Body of pancreas (tissue), 4 donors: ENCODE measurements around the gene VPS4B. TPM values are rescaled to one million over a fixed set of nuclear protein-coding genes. Genes with fewer than 3 reads are reported as not detected.

ENCODE experiments used
- ATAC-seq: fragments of 150-250 bp; one replicate; pipeline ENCODE4 v1.9.1; 2016
- DNase-seq, 4 donors: peaks; one replicate each; pipeline ENCODE4 v3.0.0-alpha.2; 2019
- H3K27ac ChIP-seq, 4 donors: fragments of 200-600 bp; sonication (generic); 1 replicate in 3 of 4; 2 replicates in 1 of 4; pipeline versions ENCODE4 v1.5.1 to v1.6.1; 2016 to 2019; ENCODE audit warnings: mild to moderate bottlenecking in 1 of 4, mixed read lengths in 1 of 4, moderate library complexity in 1 of 4
- H3K27me3 ChIP-seq, 2 donors: fragments of 200-600 bp; sonication (generic); one replicate each; pipeline ENCODE4 v1.6.0; 2016; ENCODE audit warnings: mild to moderate bottlenecking in 1 of 2
- H3K36me3 ChIP-seq, 2 donors: fragments of 200-600 bp; sonication (generic); replicated peaks in 1 of 2; 2 replicates each; pipeline ENCODE4 v1.5.1; 2016; ENCODE audit warnings: low read depth in 2 of 2; ENCODE audit not compliant: insufficient read depth in 1 of 2
- H3K4me1 ChIP-seq: fragments of 200-600 bp; sonication (generic); one replicate; pipeline ENCODE4 v1.6.0; 2016
- H3K4me3 ChIP-seq, 2 donors: fragments of 200-600 bp; sonication (generic); 1 replicate in 1 of 2; 2 replicates in 1 of 2; pipeline ENCODE4 v1.5.1; 2016 to 2019
- H3K9me3 ChIP-seq, 3 donors: fragments of 200-600 bp; sonication (generic); 1 replicate in 2 of 3; 2 replicates in 1 of 3; pipeline ENCODE4 v1.5.1; 2016
- CTCF ChIP-seq, 7 experiments: fragments of 450-650 bp in 4 of 7; fragments of 200-600 bp in 3 of 7; sonication (generic) in 3 of 7; IDR thresholded peaks; one replicate each; pipeline ENCODE4 v1.5.1; 2016 to 2019; ENCODE audit warnings: antibody characterized with exemption in 7 of 7
- POLR2A ChIP-seq, 3 donors: fragments of 450-650 bp; IDR thresholded peaks; one replicate each; pipeline ENCODE4 v1.6.1; 2016; ENCODE audit warnings: antibody characterized with exemption in 3 of 3, mild to moderate bottlenecking in 2 of 3
- WGBS, 2 donors: methylation state at CpG; one replicate each; pipeline ENCODE4 v1.1.5; 2017; 5-methylcytosine and 5-hydroxymethylcytosine counted together
- intact Hi-C: fragments of 100-400 bp; cut with DNase I; formaldehyde crosslinking; loops from one replicate; pipeline ENCODE4 v1.15.1; 2023
- total RNA-seq, 2 donors: library from RNA; depleted of rRNA; stranded (reverse); fragments of >200 nt; gene quantifications; one replicate each; pipeline ENCODE4 v1.1.0, GENCODE V29; 2016

VPS4B gene
- total RNA-seq, 2 donors from 2014 or later = 16.2 to 20.2 TPM

GRCh38 chr18:63379639-63379962, 42.7 kb downstream of the VPS4B start:
- no peak overlapping the region for H3K4me3 ChIP-seq
- no peak for ATAC-seq
- intact Hi-C loops = no loop called here

GRCh38 chr18:63378919-63379638, 43.2 kb downstream of the VPS4B start:
- TF ChIP-seq CTCF (IDR thresholded peaks at IDR 0.05) = no peak
- TF ChIP-seq POLR2A (IDR thresholded peaks at IDR 0.05) = no peak

More at GRCh38 chr18:63379639-63379962, 42.7 kb downstream of the VPS4B start:
- TF ChIP-seq POLR2A (IDR thresholded peaks at IDR 0.05) (no peak), CTCF (IDR thresholded peaks at IDR 0.05) (no peak)
- H3K36me3 ChIP-seq = no peaks in the 10 kb centered on the region
- no peaks in the 10 kb centered on the region for H3K9me3 ChIP-seq
- no peak overlapping the region for H3K27ac ChIP-seq
- DNase-seq = no peak
- 53 to 62% methylated on average over 2 of the region's 2 CpGs for WGBS, 2 donors
- H3K27me3 ChIP-seq = no peaks in the 10 kb centered on the region
- H3K4me1 ChIP-seq = no peaks in the 10 kb centered on the region

GRCh38 chr18:63377275-63377980, 44.8 kb downstream of the VPS4B start:
- TF ChIP-seq POLR2A (IDR thresholded peaks at IDR 0.05) (no peak), CTCF (IDR thresholded peaks at IDR 0.05) (no peak)
- no peak for ATAC-seq
- no peak overlapping the region for H3K4me3 ChIP-seq
- H3K27ac ChIP-seq = no peak overlapping the region
- no peaks in the 10 kb centered on the region for H3K4me1 ChIP-seq
- H3K36me3 ChIP-seq = no peaks in the 10 kb centered on the region
- no peaks in the 10 kb centered on the region for H3K27me3 ChIP-seq
- no peaks in the 10 kb centered on the region for H3K9me3 ChIP-seq
- intact Hi-C loops = no loop called here
- DNase-seq = no peak
- WGBS, 2 donors = 57 to 79% methylated on average over 2 of the region's 2 CpGs

More at GRCh38 chr18:63378919-63379638, 43.2 kb downstream of the VPS4B start:
- H3K9me3 ChIP-seq = no peaks in the 10 kb centered on the region
- H3K4me1 ChIP-seq = no peaks in the 10 kb centered on the region
- DNase-seq (no peak), ATAC-seq (no peak)
- 62 to 75% methylated on average over 4 of the region's 4 CpGs for WGBS, 2 donors
- no peak overlapping the region for H3K4me3 ChIP-seq
- intact Hi-C loops = no loop called here
- no peaks in the 10 kb centered on the region for H3K36me3 ChIP-seq
- H3K27me3 ChIP-seq = no peaks in the 10 kb centered on the region
- no peak overlapping the region for H3K27ac ChIP-seq

GRCh38 chr18:63376538-63376937, 45.7 kb downstream of the VPS4B start:
- intact Hi-C loops = no loop called here
- no peak for DNase-seq
- TF ChIP-seq POLR2A (IDR thresholded peaks at IDR 0.05) = no peak
- no peak for TF ChIP-seq CTCF (IDR thresholded peaks at IDR 0.05)
- H3K27me3 ChIP-seq = no peaks in the 10 kb centered on the region
- H3K36me3 ChIP-seq = no peaks in the 10 kb centered on the region
- H3K27ac ChIP-seq = no peak overlapping the region
- H3K4me3 ChIP-seq = no peak overlapping the region
- 69 to 95% methylated on average over 1 to 2 of the region's 2 CpGs for WGBS, 2 donors
- ATAC-seq = no peak
- no peaks in the 10 kb centered on the region for H3K4me1 ChIP-seq
- no peaks in the 10 kb centered on the region for H3K9me3 ChIP-seq
